NCI-H146 treated with DMSO at 0.1 percent for 48 hours (cell line): Measurements from ENCODE around the gene HDHD5.

Experiments used
- DNase-seq: peaks from one replicate; lab custom pipeline; 2025; ENCODE audit not compliant: unreplicated experiment; lab: John Stamatoyannopoulos, UW

Gene HDHD5

GRCh38 chr22:17106785-17107546 lies 52.1 kb downstream of the HDHD5 start:
- DNase-seq, result no peak

- no peak for DNase-seq
Measured at GRCh38 chr22:17106161-17106784, 52.8 kb downstream of the HDHD5 start.

GRCh38 chr22:17105143-17106129 lies 53.6 kb downstream of the HDHD5 start:
- DNase-seq, result no peak

GRCh38 chr22:17104336-17104935 lies 54.6 kb downstream of the HDHD5 start:
- DNase-seq, result no peak

- no peak for DNase-seq
Measured at GRCh38 chr22:17103351-17103750, 55.7 kb downstream of the HDHD5 start.

GRCh38 chr22:17102297-17102667 lies 56.8 kb downstream of the HDHD5 start:
- no peak for DNase-seq

- no peak for DNase-seq
Measured at GRCh38 chr22:17101475-17102296, 57.4 kb downstream of the HDHD5 start.

GRCh38 chr22:17100621-17101020 lies 58.5 kb downstream of the HDHD5 start:
- DNase-seq, result no peak

GRCh38 chr22:17098379-17098819 lies 60.7 kb downstream of the HDHD5 start:
- no peak for DNase-seq

- DNase-seq, result no peak
Measured at GRCh38 chr22:17097701-17098100, 61.4 kb downstream of the HDHD5 start.

GRCh38 chr22:17097062-17097461 lies 62.0 kb downstream of the HDHD5 start:
- DNase-seq, result no peak

GRCh38 chr22:17096071-17096470 lies 63.0 kb downstream of the HDHD5 start:
- no peak for DNase-seq

GRCh38 chr22:17095538-17095937 lies 63.5 kb downstream of the HDHD5 start:
- DNase-seq, result no peak

GRCh38 chr22:17093081-17093480 lies 66.0 kb downstream of the HDHD5 start:
- DNase-seq, result no peak

GRCh38 chr22:17091851-17092250 lies 67.2 kb downstream of the HDHD5 start:
- DNase-seq, result no peak

GRCh38 chr22:17090550-17090949 lies 68.5 kb downstream of the HDHD5 start:
- no peak for DNase-seq
